Liver (tissue), 9 donors: ENCODE data around the gene TTC34. TPM values are rescaled to one million over a fixed set of nuclear protein-coding genes. Genes with fewer than 3 reads are reported as not detected.

Source experiments
- DNase-seq: peaks from one replicate; pipeline ENCODE4 v3.0.0-alpha.2; 2017; ENCODE audit warnings: low spot score
- H3K27ac ChIP-seq, 2 donors: one replicate each; pipeline ENCODE4 v1.7.0; 2013; ENCODE audit warnings: inconsistent platforms in 2 of 2, low read length in 2 of 2, control low read depth in 1 of 2, low read depth in 1 of 2, mild to moderate bottlenecking in 1 of 2
- H3K27me3 ChIP-seq, 4 donors: one replicate each; pipeline versions ENCODE4 v1.6.1 to v1.7.0; 2013; ENCODE audit warnings: low read length in 3 of 4, inconsistent platforms in 1 of 4, mild to moderate bottlenecking in 1 of 4, moderate library complexity in 1 of 4; ENCODE audit not compliant: control insufficient read depth in 4 of 4, insufficient read depth in 4 of 4
- H3K36me3 ChIP-seq, 4 donors: one replicate each; pipeline versions ENCODE4 v1.6.1 to v1.7.0; 2013; ENCODE audit warnings: low read length in 3 of 4, mild to moderate bottlenecking in 3 of 4, low read depth in 1 of 4, moderate library complexity in 1 of 4; ENCODE audit not compliant: control insufficient read depth in 4 of 4, insufficient read depth in 3 of 4
- H3K4me1 ChIP-seq, 4 donors: one replicate each; pipeline versions ENCODE4 v1.6.1 to v1.7.0; 2013; ENCODE audit warnings: low read length in 3 of 4, mild to moderate bottlenecking in 3 of 4, moderate library complexity in 1 of 4; ENCODE audit not compliant: control insufficient read depth in 4 of 4, insufficient read depth in 4 of 4
- H3K4me3 ChIP-seq, 3 donors: one replicate each; pipeline versions ENCODE4 v1.6.1 to v1.7.0; 2013; ENCODE audit warnings: low read length in 3 of 3, control low read depth in 1 of 3, low read depth in 1 of 3, mild to moderate bottlenecking in 1 of 3
- H3K9ac ChIP-seq, 2 donors: one replicate each; pipeline ENCODE4 v1.7.0; 2013; ENCODE audit warnings: low read length in 2 of 2, mild to moderate bottlenecking in 2 of 2, moderate library complexity in 2 of 2, control low read depth in 1 of 2, low read depth in 1 of 2
- H3K9me3 ChIP-seq, 4 donors: one replicate each; pipeline versions ENCODE4 v1.6.1 to v1.7.0; 2013; ENCODE audit warnings: low read length in 3 of 4; ENCODE audit not compliant: control insufficient read depth in 4 of 4
- EGR1 ChIP-seq, 2 donors: IDR thresholded peaks; 2 replicates each; pipeline ENCODE4 v1.6.1; 2016 to 2018; ENCODE audit warnings: antibody characterized with exemption in 2 of 2, low read depth in 2 of 2
- FOXA1 ChIP-seq: IDR thresholded peaks from 2 replicates; pipeline ENCODE4 v1.6.1; 2016; ENCODE audit warnings: antibody characterized with exemption
- GABPA ChIP-seq, 2 donors: IDR thresholded peaks in 1 of 2; conservative IDR thresholded peaks in 1 of 2; 2 replicates each; pipeline ENCODE4 v1.6.1; 2016; ENCODE audit warnings: antibody characterized with exemption in 2 of 2, mild to moderate bottlenecking in 1 of 2, moderate library complexity in 1 of 2
- HNF4A ChIP-seq, 2 donors: conservative IDR thresholded peaks; 2 replicates each; pipeline ENCODE4 v1.6.1; 2016; ENCODE audit warnings: antibody characterized with exemption in 2 of 2, mild to moderate bottlenecking in 2 of 2
- HNF4G ChIP-seq: IDR thresholded peaks from 2 replicates; pipeline ENCODE4 v1.6.1; 2016; ENCODE audit warnings: antibody characterized with exemption
- JUND ChIP-seq, 2 donors: IDR thresholded peaks; 2 replicates each; pipeline ENCODE4 v1.6.1; 2016; ENCODE audit warnings: antibody characterized with exemption in 2 of 2
- NR2F2 ChIP-seq: IDR thresholded peaks from 2 replicates; pipeline ENCODE4 v1.6.1; 2016; ENCODE audit warnings: antibody characterized with exemption
- RAD21 ChIP-seq, 2 donors: IDR thresholded peaks; 2 replicates each; pipeline ENCODE4 v1.6.1; 2016; ENCODE audit warnings: antibody characterized with exemption in 2 of 2, mild to moderate bottlenecking in 2 of 2
- RXRA ChIP-seq, 2 donors: IDR thresholded peaks; 2 replicates each; pipeline ENCODE4 v1.6.1; 2017 to 2018; ENCODE audit warnings: antibody characterized with exemption in 2 of 2, mild to moderate bottlenecking in 1 of 2
- SP1 ChIP-seq: IDR thresholded peaks from 2 replicates; pipeline ENCODE4 v1.6.1; 2018; ENCODE audit warnings: antibody characterized with exemption, mild to moderate bottlenecking
- YY1 ChIP-seq: IDR thresholded peaks from 2 replicates; pipeline ENCODE4 v1.6.1; 2016; ENCODE audit warnings: antibody characterized with exemption, mild to moderate bottlenecking
- WGBS: extraction: QIAGEN DNeasy Blood & Tissue Kit; methylation state at CpG from one replicate; pipeline ENCODE4 v1.1.7; 2013; 5-methylcytosine and 5-hydroxymethylcytosine counted together
- polyA plus RNA-seq, 2 donors: library from polyadenylated mRNA; stranded (reverse) in 1 of 2; unstranded in 1 of 2; fragments of 200-250 nt in 1 of 2; fragments of >200 nt in 1 of 2; fragmentation: Nextera tagmentation in 1 of 2; extraction: Ambion mirVana in 1 of 2; gene quantifications; one replicate each; pipeline versions ENCODE4 v1.2.1 to v1.2.3, GENCODE V29; 2013 to 2015
- total RNA-seq, 2 donors: library from RNA; depleted of rRNA; stranded (reverse); fragments of >200 nt; gene quantifications; one replicate each; pipeline ENCODE4 v1.2.3, GENCODE V29; 2014
- TF ChIP-seq, protein P1 (sequence below): IDR thresholded peaks from 2 replicates; pipeline ENCODE4 v1.6.1; 2016; ENCODE audit warnings: antibody characterized with exemption
- TF ChIP-seq, protein P2 (sequence below): IDR thresholded peaks from 2 replicates; pipeline ENCODE4 v1.6.1; 2016; ENCODE audit warnings: antibody characterized with exemption
- TF ChIP-seq, protein P3 (sequence below): IDR thresholded peaks from 2 replicates; pipeline ENCODE4 v1.6.1; 2016; ENCODE audit warnings: antibody characterized with exemption, mild to moderate bottlenecking
- TF ChIP-seq, protein P4 (sequence below): fragments of 150-350 bp; IDR thresholded peaks from 2 replicates; pipeline ENCODE4 v1.5.1; 2017; ENCODE audit warnings: improper control_type of control experiment, low read depth, low read length; ENCODE audit not compliant: missing input control
- donor health status: healthy.
- donor health status: healthy.
- donor health status: healthy.
- donor health status: healthy.
- donor health status: healthy.

Gene TTC34
- total and polyA plus RNA-seq, 4 donors = 0.01 to 0.25 (median 0.08) TPM; not detected in 1

DNA sequence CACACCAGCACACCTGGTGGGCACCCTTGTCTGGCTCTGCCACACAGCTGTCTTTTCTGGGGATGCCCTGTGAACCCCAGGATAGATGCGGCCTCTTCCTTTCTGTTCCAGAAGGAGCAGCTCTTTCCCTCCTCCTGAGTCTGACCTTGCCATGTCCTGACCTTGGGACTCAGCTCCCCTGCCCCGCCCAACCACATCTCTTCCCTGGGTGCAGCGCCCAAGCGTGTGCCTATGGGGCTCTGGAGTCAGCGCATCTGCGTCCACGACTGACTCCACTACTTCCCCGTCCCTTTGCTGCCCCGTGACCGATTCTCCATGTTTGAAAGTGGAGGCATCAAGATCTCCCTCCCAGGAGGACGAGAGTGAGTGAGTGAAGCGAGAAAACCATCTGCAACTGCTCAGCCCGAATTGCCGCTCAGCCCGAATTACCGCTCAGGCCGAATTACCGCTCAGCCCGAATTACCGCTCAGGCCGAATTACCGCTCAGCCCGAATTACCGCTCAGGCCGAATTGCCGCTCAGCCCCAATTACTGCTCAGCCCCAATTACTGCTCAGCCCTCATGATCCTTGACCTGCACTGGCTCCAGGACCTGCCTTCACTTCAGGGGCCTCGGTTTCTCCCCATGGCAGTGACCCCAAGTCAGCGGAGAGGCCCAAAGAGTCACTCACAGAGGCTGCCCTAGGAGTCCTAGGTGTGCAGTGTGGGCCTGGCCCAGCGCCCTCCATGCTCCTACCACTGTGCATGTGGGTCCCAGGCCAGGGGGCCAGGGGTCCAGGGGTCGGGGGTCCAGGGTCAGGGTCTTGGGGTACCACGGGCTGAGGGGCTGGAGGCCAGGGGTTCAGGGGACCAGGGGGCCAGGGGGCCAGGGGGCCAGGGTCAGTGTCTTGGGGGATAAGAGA lies 18.6 kb upstream of the TTC34 start:
- no peak for TF ChIP-seq RAD21 (IDR thresholded peaks at IDR 0.05)
- TF ChIP-seq RXRA (IDR thresholded peaks at IDR 0.05) = no peak
- TF ChIP-seq, protein P1, sequence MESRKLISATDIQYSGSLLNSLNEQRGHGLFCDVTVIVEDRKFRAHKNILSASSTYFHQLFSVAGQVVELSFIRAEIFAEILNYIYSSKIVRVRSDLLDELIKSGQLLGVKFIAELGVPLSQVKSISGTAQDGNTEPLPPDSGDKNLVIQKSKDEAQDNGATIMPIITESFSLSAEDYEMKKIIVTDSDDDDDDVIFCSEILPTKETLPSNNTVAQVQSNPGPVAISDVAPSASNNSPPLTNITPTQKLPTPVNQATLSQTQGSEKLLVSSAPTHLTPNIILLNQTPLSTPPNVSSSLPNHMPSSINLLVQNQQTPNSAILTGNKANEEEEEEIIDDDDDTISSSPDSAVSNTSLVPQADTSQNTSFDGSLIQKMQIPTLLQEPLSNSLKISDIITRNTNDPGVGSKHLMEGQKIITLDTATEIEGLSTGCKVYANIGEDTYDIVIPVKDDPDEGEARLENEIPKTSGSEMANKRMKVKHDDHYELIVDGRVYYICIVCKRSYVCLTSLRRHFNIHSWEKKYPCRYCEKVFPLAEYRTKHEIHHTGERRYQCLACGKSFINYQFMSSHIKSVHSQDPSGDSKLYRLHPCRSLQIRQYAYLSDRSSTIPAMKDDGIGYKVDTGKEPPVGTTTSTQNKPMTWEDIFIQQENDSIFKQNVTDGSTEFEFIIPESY = no peak
- no peak for TF ChIP-seq JUND (IDR thresholded peaks at IDR 0.05)
- no peak for TF ChIP-seq GABPA (IDR thresholded peaks at IDR 0.05 in 1 of 2, conservative IDR thresholded peaks at IDR 0.05 in 1 of 2)
- TF ChIP-seq HNF4G = no peak
- TF ChIP-seq, protein P2, sequence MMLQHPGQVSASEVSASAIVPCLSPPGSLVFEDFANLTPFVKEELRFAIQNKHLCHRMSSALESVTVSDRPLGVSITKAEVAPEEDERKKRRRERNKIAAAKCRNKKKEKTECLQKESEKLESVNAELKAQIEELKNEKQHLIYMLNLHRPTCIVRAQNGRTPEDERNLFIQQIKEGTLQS = no peak
- no peak for TF ChIP-seq SP1
- TF ChIP-seq NR2F2 = no peak
- TF ChIP-seq YY1 = no peak
- no peak for TF ChIP-seq FOXA1
- TF ChIP-seq, protein P3, sequence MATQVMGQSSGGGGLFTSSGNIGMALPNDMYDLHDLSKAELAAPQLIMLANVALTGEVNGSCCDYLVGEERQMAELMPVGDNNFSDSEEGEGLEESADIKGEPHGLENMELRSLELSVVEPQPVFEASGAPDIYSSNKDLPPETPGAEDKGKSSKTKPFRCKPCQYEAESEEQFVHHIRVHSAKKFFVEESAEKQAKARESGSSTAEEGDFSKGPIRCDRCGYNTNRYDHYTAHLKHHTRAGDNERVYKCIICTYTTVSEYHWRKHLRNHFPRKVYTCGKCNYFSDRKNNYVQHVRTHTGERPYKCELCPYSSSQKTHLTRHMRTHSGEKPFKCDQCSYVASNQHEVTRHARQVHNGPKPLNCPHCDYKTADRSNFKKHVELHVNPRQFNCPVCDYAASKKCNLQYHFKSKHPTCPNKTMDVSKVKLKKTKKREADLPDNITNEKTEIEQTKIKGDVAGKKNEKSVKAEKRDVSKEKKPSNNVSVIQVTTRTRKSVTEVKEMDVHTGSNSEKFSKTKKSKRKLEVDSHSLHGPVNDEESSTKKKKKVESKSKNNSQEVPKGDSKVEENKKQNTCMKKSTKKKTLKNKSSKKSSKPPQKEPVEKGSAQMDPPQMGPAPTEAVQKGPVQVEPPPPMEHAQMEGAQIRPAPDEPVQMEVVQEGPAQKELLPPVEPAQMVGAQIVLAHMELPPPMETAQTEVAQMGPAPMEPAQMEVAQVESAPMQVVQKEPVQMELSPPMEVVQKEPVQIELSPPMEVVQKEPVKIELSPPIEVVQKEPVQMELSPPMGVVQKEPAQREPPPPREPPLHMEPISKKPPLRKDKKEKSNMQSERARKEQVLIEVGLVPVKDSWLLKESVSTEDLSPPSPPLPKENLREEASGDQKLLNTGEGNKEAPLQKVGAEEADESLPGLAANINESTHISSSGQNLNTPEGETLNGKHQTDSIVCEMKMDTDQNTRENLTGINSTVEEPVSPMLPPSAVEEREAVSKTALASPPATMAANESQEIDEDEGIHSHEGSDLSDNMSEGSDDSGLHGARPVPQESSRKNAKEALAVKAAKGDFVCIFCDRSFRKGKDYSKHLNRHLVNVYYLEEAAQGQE = no peak
- no peak for TF ChIP-seq HNF4A (conservative IDR thresholded peaks at IDR 0.05)
- no peak for TF ChIP-seq EGR1 (IDR thresholded peaks at IDR 0.05; ENCODE audit: low read depth in 2 of 2)
- TF ChIP-seq, protein P4, sequence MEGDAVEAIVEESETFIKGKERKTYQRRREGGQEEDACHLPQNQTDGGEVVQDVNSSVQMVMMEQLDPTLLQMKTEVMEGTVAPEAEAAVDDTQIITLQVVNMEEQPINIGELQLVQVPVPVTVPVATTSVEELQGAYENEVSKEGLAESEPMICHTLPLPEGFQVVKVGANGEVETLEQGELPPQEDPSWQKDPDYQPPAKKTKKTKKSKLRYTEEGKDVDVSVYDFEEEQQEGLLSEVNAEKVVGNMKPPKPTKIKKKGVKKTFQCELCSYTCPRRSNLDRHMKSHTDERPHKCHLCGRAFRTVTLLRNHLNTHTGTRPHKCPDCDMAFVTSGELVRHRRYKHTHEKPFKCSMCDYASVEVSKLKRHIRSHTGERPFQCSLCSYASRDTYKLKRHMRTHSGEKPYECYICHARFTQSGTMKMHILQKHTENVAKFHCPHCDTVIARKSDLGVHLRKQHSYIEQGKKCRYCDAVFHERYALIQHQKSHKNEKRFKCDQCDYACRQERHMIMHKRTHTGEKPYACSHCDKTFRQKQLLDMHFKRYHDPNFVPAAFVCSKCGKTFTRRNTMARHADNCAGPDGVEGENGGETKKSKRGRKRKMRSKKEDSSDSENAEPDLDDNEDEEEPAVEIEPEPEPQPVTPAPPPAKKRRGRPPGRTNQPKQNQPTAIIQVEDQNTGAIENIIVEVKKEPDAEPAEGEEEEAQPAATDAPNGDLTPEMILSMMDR = no peak
- peaks cover 0 to 6% (median under 1%) of the 10 kb centered on the region in 4 donors for H3K27me3 ChIP-seq
- peaks cover 0 to 3% (median 0%) of the 10 kb centered on the region in 4 donors for H3K4me1 ChIP-seq
- H3K36me3 ChIP-seq = no peaks in the 10 kb centered on the region
- H3K9me3 ChIP-seq = no peaks in the 10 kb centered on the region
- no peak overlapping the region for H3K27ac ChIP-seq
- no peak overlapping the region for H3K9ac ChIP-seq
- no peak for DNase-seq
- 92% methylated on average over 31 of the region's 31 CpGs for WGBS
- no peak overlapping the region for H3K4me3 ChIP-seq
